ENCODE measurements around the gene DUSP3. TPM values are rescaled to one million over a fixed set of nuclear protein-coding genes. Genes with fewer than 3 reads are reported as not detected.

The DUSP3 gene
- total RNA-seq, 4 donors from 2014 or later, result 38.6 to 50.1 (median 41.2) TPM

- Histone ChIP-seq H3K27me3 (no peaks in the 10 kb centered on the region), H3K4me1 (no peaks in the 10 kb centered on the region), H3K27ac (no peak overlapping the region), H3K4me3 (no peak overlapping the region), H3K9me3 (no peaks in the 10 kb centered on the region), H3K36me3 (peaks cover 0 to 63% (median 0%) of the 10 kb centered on the region in 3 donors)
- 82 to 86% methylated on average over 24 of the region's 24 CpGs for WGBS, 2 donors
- no peak for DNase-seq (ENCODE audit: low spot score in 2 of 2)
- TF ChIP-seq CTCF (IDR thresholded peaks at IDR 0.05), result no peak
- TF ChIP-seq EP300 (IDR thresholded peaks at IDR 0.05), result no peak
- no peak for TF ChIP-seq POLR2A (IDR thresholded peaks at IDR 0.05)
These were observed 37.9 kb upstream of the DUSP3 start for GRCh38 chr17:43816336-43817320.

GRCh38 chr17:43814714-43815113, 35.9 kb upstream of the DUSP3 start:
- no peaks in the 10 kb centered on the region for H3K4me1 ChIP-seq
- TF ChIP-seq POLR2A (IDR thresholded peaks at IDR 0.05), result no peak
- TF ChIP-seq EP300 (IDR thresholded peaks at IDR 0.05), result no peak
- TF ChIP-seq CTCF (IDR thresholded peaks at IDR 0.05), result no peak
- 10 to 11% methylated on average over 1 of the region's 1 CpG for whole genome bisulfite sequencing, 2 donors
- H3K27me3 ChIP-seq, result no peaks in the 10 kb centered on the region
- no peak overlapping the region for H3K27ac ChIP-seq
- no peaks in the 10 kb centered on the region for H3K9me3 ChIP-seq
- peaks cover 0 to 61% (median 0%) of the 10 kb centered on the region in 3 donors for H3K36me3 ChIP-seq
- H3K4me3 ChIP-seq, result no peak overlapping the region
- no peak for DNase-seq (ENCODE audit: low spot score in 2 of 2)

- Histone ChIP-seq H3K27me3 (no peaks in the 10 kb centered on the region), H3K4me1 (no peaks in the 10 kb centered on the region), H3K27ac (no peak overlapping the region), H3K4me3 (no peak overlapping the region), H3K9me3 (no peaks in the 10 kb centered on the region), H3K36me3 (peaks cover 0 to 66% (median 0%) of the 10 kb centered on the region in 3 donors)
- no peak for TF ChIP-seq POLR2A (IDR thresholded peaks at IDR 0.05)
- no peak for TF ChIP-seq EP300 (IDR thresholded peaks at IDR 0.05)
- WGBS, 2 donors, result 86 to 94% methylated on average over 12 of the region's 12 CpGs
- no peak for DNase-seq (ENCODE audit: low spot score in 2 of 2)
These were observed 35.2 kb upstream of the DUSP3 start for GRCh38 chr17:43814026-43814425.

- Histone ChIP-seq H3K9me3 (no peaks in the 10 kb centered on the region), H3K27ac (no peak overlapping the region), H3K4me1 (no peaks in the 10 kb centered on the region), H3K4me3 (no peak overlapping the region), H3K36me3 (peaks cover 0 to 66% (median 0%) of the 10 kb centered on the region in 3 donors), H3K27me3 (no peaks in the 10 kb centered on the region)
- no peak for DNase-seq (ENCODE audit: low spot score in 2 of 2)
- TF ChIP-seq EP300 (IDR thresholded peaks at IDR 0.05), result no peak
- TF ChIP-seq POLR2A (IDR thresholded peaks at IDR 0.05), result no peak
- no peak for TF ChIP-seq CTCF (IDR thresholded peaks at IDR 0.05)
- 67 to 87% methylated on average over 3 of the region's 3 CpGs for WGBS, 2 donors
These were observed 34.6 kb upstream of the DUSP3 start for GRCh38 chr17:43813386-43813785.

GRCh38 chr17:43812396-43813265, 33.9 kb upstream of the DUSP3 start:
- 87 to 91% methylated on average over 8 to 10 of the region's 10 CpGs for WGBS, 2 donors
- Histone ChIP-seq H3K27ac (no peak overlapping the region), H3K4me3 (no peak overlapping the region), H3K4me1 (no peaks in the 10 kb centered on the region), H3K9me3 (no peaks in the 10 kb centered on the region), H3K27me3 (no peaks in the 10 kb centered on the region), H3K36me3 (peaks cover 0 to 65% (median 0%) of the 10 kb centered on the region in 3 donors)
- DNase-seq (ENCODE audit: low spot score in 2 of 2), result no peak
- TF ChIP-seq EP300 (IDR thresholded peaks at IDR 0.05) (no peak), CTCF (IDR thresholded peaks at IDR 0.05) (no peak), POLR2A (IDR thresholded peaks at IDR 0.05) (no peak)

Measured in tibial nerve (tissue), 4 donors.